Epithelial cell of prostate (primary cell): Measurements from ENCODE around the gene TCEAL3.
"Not testable (repeated sequence)": the region's sequence is repeated elsewhere in the genome, so short reads cannot be mapped to it uniquely, and the experiment has no call there.

Source experiments
- DNase-seq: peaks from one replicate; pipeline ENCODE4 v3.0.0-alpha.2; 2011; ENCODE audit warnings: low read depth, low spot score
- H3K27ac ChIP-seq: fragments of 450-650 bp; 2 replicates; pipeline ENCODE4 v1.5.1; 2017; ENCODE audit warnings: mild to moderate bottlenecking

TCEAL3 gene, protein sequence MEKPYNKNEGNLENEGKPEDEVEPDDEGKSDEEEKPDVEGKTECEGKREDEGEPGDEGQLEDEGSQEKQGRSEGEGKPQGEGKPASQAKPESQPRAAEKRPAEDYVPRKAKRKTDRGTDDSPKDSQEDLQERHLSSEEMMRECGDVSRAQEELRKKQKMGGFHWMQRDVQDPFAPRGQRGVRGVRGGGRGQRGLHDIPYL

DNA sequence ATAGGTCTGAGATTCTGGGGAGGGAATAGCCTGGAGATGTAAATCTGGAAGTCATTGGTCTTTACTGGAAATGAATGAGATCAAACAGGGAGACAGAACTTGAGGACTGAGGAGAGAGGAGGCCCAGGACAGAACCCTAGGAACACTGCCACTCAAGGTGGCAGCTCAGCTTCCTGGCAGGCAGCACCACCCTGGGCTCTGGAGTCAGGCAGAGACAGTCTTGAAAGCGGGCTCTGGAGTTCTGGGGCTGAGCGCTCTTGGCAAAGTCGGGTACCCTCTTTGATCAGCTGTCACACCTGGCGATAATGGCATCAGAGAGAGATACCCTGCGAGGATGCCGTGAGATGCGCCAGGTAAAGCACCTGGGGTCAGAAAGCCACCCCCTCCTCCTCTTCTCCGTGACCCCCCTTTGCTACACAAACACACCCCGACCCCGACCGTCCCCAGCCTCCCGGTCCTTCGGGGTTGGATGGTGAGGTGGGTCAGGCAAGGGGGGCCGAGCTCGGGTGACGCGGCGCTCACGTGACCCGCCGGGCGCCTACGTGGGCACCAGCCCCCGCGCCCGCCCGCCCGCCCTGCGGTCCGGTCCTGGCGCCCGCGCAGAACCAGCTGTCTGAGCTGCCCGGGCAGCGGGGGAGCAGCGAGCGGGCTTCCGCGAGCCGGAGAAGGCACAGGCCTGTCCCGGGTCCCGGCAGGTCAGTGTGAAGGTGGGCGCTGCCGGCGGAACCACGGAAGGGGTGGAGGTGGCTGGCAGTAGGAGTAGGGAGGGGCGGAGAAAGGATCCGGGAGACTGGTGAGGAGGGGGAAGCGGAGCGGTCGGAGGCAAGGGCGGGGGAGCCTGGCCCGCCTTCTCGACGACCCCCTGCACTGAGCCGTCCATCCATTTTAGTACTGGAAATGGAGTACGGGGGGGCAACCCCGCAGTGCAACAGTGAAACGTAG, at the start of gene TCEAL3:
TSS of gene TCEAL3 (plus strand) at position 600 of the 942 bp plus-strand sequence. CDS start 1,102 bp downstream, outside the sequence.
- H3K27ac ChIP-seq: peak within 1 kb of the TSS; percentile 39
- DNase-seq: no peak

DNA sequence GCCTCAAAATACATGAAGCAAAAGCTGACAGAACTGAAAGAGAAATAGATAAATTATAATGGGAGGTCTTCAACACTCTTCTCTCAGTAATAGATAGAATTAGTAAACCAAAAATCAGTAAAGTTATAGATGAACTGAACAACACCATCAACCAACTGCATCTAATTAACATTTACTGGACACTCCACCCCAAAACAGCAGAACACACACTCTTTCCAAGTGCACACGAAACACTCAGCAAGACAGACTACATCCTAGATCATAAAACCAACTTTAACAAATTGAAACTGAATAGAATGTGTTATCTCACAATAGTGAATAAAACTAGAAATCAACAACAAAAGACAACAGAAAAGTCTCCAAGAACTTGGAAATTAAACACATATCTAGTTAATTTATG, 47.5 kb upstream of the TCEAL3 start:
- no peak overlapping the region for H3K27ac ChIP-seq
- DNase-seq: no peak

DNA sequence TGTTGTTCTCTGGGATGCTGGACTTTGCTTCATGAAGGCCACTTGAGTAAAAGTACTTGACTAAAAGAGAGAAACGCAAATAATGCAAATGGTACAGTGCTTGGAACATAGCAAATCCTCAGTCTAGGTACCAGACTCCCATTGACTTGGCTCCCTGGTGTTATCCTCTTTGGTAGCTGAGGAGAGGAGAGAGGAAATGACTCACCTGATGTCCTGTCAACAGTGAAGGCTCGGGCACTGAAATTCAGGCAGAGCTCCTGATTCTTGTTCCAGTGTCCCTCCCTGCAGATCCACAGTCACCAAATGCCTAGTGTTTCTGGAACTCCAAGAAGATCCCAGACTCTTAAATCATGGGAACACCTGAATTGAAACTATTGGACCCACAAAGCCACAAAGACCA, 45.0 kb upstream of the TCEAL3 start:
- DNase-seq: no peak
- H3K27ac ChIP-seq: no peak overlapping the region

DNA sequence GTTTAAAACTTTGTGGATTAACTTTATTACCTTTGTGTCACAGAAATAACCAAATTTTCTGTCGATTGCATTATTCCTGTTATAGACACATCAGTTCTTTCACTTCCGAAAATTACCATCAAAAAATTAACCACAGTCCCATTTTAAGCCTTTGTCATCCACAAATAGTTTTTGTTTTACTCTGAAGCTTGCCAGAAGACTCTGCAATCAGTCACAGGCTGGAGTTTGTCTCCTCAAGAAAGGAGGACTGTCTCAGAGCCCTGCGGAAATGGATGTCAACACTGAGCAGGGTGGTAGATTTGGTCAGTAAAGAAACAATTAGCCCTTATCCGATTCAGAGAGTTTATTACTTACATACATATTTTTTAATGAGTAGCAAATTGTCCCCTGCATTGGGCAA, 42.6 kb upstream of the TCEAL3 start:
- H3K27ac ChIP-seq: no peak overlapping the region
- no peak for DNase-seq

DNA sequence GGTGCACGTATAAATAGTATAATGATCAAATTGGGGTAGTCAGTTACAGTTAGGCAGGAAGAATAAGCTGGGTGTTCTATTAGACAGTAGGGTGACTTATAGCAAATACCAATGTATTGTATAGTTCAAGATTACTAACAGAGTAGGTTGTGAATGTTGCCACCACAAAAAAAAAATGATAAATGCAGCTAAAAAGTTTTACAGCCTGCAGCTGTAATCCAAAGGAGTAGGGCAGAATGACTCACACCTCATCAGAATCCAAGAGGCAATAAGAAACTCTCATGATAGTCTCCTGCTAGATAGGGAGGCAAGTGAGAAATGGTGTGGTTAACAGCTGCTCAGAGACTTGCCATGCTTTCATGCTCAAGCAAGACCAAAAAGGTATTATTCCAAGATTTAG, 42.0 kb upstream of the TCEAL3 start:
- peak; percentile 14 for DNase-seq
- no peak overlapping the region for H3K27ac ChIP-seq

DNA sequence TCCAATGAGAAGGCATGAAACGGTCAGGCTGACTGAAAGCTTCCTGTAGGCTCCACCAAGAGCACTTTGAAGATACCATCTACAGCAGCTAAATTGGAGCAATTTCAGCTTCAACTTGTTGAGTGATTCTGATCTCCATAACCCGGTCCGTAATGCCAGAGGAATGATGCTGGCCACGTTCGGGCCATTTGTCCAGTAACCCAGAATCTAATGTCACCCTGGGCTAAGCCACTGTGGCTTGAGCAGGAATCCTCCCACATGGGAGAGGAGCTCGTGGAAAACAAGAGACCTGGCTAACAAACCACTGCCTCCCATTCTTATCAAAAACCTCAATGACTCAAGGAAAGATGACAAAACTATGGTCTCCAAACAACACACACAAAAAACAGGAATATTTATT, 36.6 kb upstream of the TCEAL3 start:
- H3K27ac ChIP-seq: no peak overlapping the region
- DNase-seq: no peak

DNA sequence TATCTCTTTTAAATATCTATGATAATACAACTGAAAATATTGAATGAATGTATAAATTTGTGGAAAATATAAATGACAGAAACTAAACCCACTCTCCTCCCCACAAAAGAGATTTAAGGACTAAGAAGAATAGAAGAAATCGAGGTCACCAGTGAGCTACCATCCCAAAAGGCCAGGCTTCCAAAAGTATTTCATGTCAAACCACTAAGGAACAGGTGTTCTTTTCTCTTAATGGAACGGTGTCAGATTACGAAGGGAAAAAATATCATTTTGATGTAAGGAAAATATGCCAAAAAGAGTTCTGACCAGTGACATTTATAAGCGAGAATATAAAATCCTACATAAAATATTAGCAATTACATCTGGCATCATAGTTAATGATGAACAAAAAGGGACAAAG, 36.0 kb upstream of the TCEAL3 start:
- no peak for DNase-seq
- H3K27ac ChIP-seq: no peak overlapping the region

DNA sequence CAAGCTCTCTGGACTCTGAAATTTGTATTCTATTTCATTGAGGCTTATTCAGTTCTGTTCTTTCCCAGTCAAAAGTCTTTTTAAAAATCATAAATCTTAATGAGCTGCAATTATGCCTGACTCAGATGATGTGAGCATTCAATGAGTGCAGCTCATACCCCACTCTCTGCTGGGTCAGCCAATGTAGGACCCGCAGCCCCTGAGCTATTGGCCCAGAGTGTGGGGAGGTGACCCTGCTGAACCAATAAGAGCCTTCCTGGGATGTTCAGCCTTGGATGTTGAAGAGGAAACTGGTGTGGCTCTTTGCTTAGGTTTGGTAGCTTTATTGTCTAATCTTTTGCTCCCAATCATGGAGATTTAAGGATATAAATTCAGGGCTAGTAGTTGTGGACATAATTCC, 34.6 kb upstream of the TCEAL3 start:
- no peak overlapping the region for H3K27ac ChIP-seq
- no peak for DNase-seq

DNA sequence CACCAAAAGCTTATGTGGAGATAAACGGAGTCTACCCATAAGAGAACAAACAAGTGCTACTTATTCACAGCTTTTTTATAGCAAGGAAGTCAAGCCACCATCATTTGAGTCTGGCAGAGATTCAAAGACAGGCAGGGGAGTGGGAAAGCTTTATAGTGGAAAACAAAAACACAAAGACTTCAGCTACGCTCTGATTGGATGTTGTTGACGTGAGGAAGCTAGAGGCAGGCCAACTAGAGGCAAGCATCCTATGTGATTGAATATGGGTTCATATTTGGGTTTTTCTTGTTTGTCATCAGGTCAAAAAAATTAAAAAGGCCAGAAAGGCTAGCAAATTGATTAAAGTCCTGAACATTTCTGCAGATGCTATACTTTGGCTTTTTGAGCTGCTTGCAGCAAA, 23.2 kb upstream of the TCEAL3 start:
- no peak for DNase-seq
- H3K27ac ChIP-seq: no peak overlapping the region

DNA sequence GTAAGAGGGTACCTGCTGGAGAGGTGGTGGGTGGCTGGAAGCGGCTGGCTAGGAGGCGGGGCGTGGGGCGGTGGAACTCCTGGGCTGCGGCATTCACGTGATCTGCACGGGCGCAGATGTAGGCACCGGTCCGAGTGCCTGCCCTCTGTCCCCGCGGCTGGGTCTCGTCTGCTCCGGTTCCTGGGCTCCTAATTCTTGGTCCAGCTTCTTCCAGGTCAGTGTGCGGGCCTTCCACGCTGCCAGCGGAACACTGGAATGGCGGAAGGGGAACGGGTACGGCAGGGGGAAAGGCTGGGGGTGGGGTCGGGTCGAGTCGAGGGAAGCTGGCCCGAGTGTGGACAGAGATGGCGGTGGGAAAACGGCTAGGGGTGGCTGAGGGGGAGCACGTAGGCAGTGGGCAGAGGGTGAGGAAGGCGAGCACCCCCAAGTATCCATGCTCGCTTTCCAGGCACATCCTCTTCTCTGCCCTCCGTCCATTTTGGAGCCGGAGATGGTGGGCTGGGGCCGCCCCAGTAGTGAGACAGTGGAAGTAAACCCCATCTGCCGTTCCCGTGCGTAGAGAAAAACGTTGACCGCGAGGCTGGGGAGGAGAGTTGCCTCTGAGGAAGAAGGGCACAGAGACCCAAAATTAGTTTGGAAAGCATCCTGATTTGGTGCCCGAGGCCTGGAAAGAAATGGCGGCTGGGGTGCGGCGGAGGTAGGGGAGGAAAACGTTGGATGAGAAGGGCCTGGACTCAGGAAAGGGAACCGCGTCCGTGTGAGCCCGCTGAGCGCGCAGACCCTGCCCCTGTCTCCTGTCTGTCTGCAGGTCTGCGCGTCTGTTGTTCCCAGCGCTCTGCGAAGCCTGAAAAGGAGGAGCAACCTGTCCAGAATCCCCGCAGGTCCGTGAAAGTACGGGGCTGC, 22.1 kb upstream of the TCEAL3 start, which contains the start of gene TCEAL4:
TSS of gene TCEAL4 (plus strand) at position 105 of the 903 bp plus-strand sequence. CDS start 1,161 bp downstream, outside the sequence.
- no peak for DNase-seq
- H3K27ac ChIP-seq: peak within 1 kb of the TSS; percentile 37

DNA sequence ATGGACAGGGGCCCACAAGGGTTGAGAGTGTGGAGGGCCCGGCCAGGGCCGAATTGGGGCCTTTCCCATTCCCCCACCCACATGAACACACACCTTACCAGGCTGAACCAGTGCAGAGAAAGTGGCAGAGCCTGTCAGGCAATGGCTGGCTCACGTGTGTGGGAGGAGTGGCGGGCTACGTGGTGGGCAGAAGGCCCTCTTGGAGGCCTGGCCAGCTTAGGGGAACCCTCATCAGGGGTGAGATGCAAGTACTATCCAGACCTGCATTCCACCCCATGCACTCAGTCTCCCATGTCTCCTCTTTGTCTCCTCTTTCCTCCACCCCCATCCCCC, 21.5 kb upstream of the TCEAL3 start:
- DNase-seq: no peak
- H3K27ac ChIP-seq: peak overlapping the region; percentile 37

DNA sequence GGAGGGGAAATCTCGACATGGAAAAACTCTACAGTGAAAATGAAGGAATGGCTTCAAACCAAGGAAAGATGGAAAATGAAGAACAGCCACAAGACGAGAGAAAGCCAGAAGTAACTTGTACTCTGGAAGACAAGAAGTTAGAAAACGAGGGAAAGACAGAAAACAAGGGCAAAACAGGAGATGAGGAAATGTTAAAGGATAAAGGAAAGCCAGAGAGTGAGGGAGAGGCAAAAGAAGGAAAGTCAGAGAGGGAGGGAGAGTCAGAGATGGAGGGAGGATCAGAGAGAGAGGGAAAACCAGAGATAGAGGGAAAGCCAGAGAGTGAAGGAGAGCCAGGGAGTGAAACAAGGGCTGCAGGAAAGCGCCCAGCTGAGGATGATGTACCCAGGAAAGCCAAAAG, 21.1 kb upstream of the TCEAL3 start:
- no peak for DNase-seq
- no peak overlapping the region for H3K27ac ChIP-seq

DNA sequence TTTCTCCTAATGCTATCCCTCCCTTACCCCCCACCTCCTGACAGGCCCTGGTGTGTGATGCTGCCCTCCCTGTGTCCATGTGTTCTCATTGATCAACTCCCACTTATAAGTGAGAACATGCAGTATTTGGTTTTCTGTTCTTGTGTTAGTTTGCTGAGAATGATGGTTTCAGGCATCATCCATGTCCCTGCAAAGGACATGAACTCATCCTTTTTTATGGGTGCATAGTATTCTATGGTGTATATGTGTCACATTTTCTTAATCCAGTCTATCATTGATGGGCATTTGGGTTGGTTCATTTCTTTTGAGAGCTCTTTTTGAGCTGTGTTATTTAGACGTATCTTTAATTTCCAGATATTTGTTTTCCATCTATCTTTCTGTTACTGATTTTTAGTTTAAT, 15.5 kb upstream of the TCEAL3 start:
- not testable (repeated sequence) for DNase-seq, H3K27ac ChIP-seq

DNA sequence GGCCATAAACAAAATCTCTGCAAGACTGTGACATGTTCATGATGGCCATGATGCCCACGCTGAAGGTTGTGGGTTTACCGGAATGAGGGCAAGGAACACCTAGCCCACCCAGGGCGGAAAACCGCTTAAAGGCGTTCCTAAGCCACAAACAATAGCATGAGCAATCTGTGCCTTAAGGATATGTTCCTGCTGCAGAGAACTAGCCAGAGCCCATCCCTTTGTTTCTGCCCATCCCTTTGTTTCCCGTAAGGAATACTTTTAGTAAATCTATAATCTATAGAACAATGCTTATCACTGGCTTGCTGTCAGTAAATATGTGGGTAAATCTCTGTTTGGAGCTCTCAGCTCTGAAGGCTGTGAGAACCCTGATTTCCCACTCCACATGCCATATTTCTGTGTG, 12.6 kb upstream of the TCEAL3 start:
- not testable (repeated sequence) for H3K27ac ChIP-seq, DNase-seq

DNA sequence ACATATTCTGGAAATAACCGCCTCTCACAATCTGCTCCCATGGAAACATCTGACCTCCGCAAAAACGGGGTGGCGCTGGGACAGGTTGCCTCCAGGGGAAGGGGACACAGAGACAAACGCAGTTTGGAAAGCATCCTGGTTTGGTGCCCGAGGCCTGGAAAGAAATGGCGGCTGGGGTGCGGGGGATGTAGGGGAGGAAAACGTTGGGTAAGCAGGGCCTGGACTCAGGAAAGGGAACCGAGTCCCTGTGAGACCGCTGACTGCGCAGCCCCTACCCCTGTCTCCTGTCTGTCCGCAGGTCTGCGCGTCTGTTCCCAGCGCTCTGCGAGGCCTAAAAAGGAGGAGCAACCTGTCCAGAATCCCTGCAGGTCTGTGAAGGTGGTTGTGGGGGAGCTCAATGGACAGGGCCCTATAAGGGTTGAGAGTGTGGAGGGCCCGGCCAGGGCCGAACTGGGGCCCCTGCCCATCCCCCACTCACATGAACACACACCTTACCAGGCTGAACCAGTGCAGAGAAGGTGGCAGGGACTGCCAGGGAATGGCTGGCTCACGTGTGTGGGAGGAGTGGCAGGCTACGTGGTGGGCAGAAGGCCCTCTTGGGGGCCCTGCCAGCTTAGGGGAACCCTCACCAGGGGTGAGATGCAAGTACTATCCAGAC, 672 bp downstream of the TCEAL3 start:
- H3K27ac ChIP-seq: peak overlapping the region; percentile 39
- DNase-seq: no peak

DNA sequence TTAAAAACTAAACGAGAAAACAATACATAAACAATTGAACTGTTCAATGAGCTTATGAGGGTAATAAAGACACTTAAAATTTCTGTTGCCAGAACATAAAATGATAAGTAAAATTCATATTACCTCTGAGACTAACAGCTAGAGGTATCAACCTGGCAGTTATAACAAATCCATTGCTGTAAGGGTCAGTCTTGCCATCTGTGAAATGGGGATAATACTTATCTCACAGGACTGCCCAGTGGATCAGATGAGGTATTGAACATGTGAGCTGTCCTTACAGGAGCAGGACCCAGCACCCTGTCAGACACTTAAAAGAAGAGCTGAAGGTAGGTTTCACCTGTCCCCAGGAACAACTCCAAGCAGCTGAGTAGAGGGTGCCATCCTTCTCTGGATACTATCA, 2.5 kb downstream of the TCEAL3 start:
- no peak overlapping the region for H3K27ac ChIP-seq
- DNase-seq: no peak

DNA sequence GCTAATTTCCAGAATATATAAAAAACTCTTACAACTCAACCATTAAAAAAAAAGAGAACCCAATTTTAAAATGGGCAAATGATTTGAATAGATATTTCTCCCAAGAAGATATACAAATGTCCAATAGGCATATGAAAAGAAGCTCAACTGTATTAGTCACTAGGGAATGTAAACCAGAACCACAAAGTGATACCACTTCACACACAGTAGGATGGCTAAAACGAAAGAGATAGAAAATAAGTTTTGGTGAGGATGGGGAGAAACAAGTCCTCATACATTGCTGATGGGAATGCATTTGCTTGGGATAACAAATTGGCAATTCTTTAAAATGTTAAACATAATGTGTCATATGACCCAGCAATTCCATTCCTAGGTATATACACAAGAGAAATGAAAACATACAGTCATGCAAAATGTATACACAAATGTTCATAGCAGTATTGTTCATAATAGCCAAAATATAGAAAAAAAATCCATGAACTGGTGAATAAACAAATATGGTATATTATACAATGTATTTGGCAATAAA, 5.7 kb downstream of the TCEAL3 start:
- H3K27ac ChIP-seq: no peak overlapping the region
- DNase-seq: no peak

DNA sequence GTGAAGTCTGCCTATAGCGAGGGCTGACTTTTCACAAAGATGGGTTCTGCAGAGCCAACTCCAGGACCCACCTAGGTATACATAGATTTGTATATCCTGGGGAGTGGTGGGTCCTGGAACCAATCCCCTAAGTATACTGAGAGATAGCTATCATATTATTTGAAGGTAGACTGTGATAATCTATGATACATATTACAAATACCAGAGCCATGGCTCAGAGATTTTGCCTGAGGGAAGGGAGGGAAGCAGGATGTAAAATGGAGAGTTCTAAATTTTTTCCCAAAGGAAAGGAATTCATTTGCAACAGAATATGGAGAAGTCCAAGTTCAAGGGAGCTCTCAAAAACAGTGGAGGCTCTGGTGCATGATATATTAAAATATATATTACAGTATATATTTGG, 7.2 kb downstream of the TCEAL3 start:
- DNase-seq: no peak
- H3K27ac ChIP-seq: peak overlapping the region; percentile 46

DNA sequence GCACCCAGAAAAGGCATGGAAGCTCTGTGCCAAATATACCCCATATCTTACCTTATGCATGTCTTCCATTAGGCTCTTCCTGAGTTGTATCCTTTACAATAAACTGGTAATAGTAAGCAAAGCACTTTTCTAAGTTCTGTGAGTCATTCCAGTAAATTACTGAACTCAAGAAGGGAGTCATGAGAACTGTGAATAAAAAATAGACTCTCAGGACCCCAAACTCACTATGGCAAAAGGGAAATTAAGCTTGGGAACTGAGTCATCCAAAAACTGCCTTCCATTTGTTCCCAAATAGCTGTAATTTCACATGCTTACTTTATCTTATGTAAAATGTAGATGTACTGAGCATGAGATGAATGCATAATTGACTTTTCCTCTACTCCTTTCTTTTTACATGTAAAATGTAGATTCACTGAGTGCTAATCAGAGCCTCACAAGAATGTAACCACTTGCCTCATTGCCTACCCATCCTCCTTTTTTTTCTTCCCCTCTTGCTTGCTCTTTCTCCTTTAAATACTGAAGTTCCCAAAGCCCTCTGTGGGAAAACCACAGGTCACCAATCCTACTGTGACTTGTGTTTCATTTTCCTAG, 8.1 kb downstream of the TCEAL3 start:
- no peak for DNase-seq
- H3K27ac ChIP-seq: peak overlapping the region; percentile 46
